ENCODE data around the gene MBNL2.

DNA sequence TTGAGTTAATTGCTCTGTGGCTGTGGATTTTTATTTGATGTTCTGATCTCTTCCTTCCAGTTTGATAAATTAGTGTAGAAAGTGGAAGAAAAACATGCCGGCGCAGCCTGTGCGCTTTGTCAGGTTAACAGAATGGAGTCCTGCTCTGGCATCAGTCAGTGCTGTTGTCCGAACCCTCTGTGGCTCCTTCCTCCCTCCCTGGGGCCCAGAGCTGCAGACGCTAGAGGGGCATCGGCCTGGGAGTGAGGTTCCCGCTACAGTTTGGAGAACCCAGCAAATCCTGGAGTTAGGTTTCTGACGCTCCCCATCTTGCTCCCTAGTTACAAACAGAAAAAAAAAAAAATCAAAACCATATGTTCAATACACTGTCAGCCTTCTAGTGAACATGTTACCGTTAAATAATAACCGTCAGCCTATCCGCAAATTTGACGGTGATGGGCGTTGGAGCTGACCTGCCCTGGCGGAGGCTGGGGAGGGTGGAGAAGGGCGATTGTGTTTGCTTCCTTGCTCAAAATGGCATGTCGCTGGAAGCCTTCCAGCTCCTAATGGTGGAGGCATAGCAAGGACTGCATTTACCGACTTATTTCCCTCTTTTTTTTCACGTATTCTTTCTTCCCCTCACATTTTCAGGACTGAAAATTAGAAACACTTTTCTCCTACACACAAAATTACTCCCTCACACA lies 13.6 kb downstream of the MBNL2 start:
- TF ChIP-seq, protein P1, sequence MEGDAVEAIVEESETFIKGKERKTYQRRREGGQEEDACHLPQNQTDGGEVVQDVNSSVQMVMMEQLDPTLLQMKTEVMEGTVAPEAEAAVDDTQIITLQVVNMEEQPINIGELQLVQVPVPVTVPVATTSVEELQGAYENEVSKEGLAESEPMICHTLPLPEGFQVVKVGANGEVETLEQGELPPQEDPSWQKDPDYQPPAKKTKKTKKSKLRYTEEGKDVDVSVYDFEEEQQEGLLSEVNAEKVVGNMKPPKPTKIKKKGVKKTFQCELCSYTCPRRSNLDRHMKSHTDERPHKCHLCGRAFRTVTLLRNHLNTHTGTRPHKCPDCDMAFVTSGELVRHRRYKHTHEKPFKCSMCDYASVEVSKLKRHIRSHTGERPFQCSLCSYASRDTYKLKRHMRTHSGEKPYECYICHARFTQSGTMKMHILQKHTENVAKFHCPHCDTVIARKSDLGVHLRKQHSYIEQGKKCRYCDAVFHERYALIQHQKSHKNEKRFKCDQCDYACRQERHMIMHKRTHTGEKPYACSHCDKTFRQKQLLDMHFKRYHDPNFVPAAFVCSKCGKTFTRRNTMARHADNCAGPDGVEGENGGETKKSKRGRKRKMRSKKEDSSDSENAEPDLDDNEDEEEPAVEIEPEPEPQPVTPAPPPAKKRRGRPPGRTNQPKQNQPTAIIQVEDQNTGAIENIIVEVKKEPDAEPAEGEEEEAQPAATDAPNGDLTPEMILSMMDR (IDR thresholded peaks at IDR 0.05) = no peak
- no peak for TF ChIP-seq POLR2A (IDR thresholded peaks at IDR 0.05)
